ENCODE results near the gene EFCAB14.

GRCh38 chr1:46753985-46754384 lies 35.1 kb upstream of the EFCAB14 start:
- no peak for TF ChIP-seq POLR2A (IDR thresholded peaks at IDR 0.05)
- TF ChIP-seq CTCF (IDR thresholded peaks at IDR 0.05): no peak

Data from thyroid gland (tissue), 4 donors.